ENCODE data around the gene PFN1.

Gene PFN1

DNA sequence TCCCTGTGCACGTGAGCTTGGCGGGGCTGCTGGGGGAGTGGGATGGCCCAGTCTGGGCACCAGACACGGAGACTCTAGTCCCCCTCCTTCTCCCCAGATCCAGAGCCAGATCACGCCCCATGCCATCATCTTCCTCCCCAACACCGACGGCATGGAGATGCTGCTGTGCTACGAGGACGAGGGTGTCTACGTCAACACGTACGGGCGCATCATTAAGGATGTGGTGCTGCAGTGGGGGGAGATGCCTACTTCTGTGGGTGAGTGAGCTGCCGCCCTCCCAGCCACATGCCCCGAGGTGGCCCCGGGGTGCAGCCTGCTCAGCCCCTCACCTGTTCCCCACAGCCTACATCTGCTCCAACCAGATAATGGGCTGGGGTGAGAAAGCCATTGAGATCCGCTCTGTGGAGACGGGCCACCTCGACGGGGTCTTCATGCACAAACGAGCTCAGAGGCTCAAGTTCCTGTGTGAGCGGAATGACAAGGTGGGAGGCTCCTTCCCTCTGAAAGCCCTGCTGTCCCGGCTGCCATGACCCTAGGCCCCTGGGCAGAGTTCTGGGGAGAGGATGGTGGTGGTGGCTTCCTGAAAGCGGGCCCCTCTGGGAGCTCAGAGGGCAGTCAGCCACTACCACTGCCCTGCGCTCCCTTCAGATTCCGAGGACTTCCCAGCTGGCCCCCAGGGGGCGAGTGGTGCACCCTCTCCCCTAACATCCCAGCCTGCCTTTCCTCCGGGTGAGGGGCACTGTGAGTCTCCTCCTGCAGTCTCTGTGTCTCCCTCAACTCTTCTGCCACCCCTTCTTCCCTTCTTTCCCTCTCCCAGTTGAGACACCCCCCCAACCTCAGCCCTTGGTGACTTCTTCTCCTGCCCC lies 51.8 kb downstream of the PFN1 start:
- H3K27ac Mint-ChIP-seq, result no peak overlapping the region
- H3K4me1 Mint-ChIP-seq, result no peaks in the 10 kb centered on the region
- no peaks in the 10 kb centered on the region for H3K27me3 Mint-ChIP-seq (ENCODE audit: low read depth)
- no peak overlapping the region for H3K4me3 Mint-ChIP-seq
- no peaks in the 10 kb centered on the region for H3K9me3 Mint-ChIP-seq
- TF ChIP-seq, protein P1, sequence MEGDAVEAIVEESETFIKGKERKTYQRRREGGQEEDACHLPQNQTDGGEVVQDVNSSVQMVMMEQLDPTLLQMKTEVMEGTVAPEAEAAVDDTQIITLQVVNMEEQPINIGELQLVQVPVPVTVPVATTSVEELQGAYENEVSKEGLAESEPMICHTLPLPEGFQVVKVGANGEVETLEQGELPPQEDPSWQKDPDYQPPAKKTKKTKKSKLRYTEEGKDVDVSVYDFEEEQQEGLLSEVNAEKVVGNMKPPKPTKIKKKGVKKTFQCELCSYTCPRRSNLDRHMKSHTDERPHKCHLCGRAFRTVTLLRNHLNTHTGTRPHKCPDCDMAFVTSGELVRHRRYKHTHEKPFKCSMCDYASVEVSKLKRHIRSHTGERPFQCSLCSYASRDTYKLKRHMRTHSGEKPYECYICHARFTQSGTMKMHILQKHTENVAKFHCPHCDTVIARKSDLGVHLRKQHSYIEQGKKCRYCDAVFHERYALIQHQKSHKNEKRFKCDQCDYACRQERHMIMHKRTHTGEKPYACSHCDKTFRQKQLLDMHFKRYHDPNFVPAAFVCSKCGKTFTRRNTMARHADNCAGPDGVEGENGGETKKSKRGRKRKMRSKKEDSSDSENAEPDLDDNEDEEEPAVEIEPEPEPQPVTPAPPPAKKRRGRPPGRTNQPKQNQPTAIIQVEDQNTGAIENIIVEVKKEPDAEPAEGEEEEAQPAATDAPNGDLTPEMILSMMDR (IDR thresholded peaks at IDR 0.05; ENCODE audit: unreplicated experiment in 3 of 3), result no peak
- peaks cover 22% of the 10 kb centered on the region for H3K36me3 Mint-ChIP-seq (ENCODE audit: low read depth)

DNA sequence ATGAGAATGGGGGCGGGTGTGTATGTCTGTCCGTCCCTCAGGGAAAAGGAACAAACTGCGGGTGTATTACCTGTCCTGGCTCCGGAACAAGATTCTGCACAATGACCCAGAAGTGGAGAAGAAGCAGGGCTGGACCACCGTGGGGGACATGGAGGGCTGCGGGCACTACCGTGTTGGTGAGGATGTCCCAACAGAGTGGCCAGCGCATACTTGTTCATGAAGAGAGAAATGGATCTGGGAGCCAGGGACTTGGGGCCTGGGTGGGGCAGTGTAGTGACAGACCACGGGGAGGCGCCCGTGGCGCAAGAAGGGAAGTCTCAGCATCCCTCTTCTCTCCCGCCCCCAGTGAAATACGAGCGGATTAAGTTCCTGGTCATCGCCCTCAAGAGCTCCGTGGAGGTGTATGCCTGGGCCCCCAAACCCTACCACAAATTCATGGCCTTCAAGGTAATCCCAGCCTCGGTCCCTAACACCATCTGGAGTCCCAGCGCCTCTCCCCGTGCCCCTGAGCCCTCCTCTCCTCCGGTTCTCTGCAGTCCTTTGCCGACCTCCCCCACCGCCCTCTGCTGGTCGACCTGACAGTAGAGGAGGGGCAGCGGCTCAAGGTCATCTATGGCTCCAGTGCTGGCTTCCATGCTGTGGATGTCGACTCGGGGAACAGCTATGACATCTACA lies 52.5 kb downstream of the PFN1 start:
- Mint-ChIP-seq H3K9me3 (no peaks in the 10 kb centered on the region), H3K27me3 (ENCODE audit: low read depth) (no peaks in the 10 kb centered on the region), H3K27ac (no peak overlapping the region), H3K4me1 (no peaks in the 10 kb centered on the region), H3K36me3 (ENCODE audit: low read depth) (peaks cover 22% of the 10 kb centered on the region), H3K4me3 (no peak overlapping the region)
- TF ChIP-seq, protein P1 (IDR thresholded peaks at IDR 0.05; ENCODE audit: unreplicated experiment in 3 of 3), result no peak

Measured in nephron (organoid).